SK-N-SH (cell line): ENCODE data around the gene TCTN1. TPM values are rescaled to one million over a fixed set of nuclear protein-coding genes. Genes with fewer than 3 reads are reported as not detected.

Experiments used
- CTCF ChIA-PET: fragments of 300-600, 350-600 bp; formaldehyde crosslinking; extraction: SDS; loops from one replicate; lab custom pipeline; 2021; lab: Yijun Ruan, JAX
- POLR2A ChIA-PET: fragments of 350-600 bp; sonication (Branson Sonifier 250); formaldehyde crosslinking; extraction: SDS; loops from one replicate; lab custom pipeline; 2020; ENCODE audit warnings: antibody characterized with exemption, inconsistent platforms; lab: Yijun Ruan, JAX
- DNase-seq: peaks from one replicate; pipeline ENCODE4 v3.0.0; 2012
- H2AFZ ChIP-seq: fragments of 200-600 bp; sonication (generic); 2 replicates; pipeline ENCODE4 v1.8.1; 2016; ENCODE audit warnings: antibody characterized with exemption, mild to moderate bottlenecking, low read depth
- H3F3A ChIP-seq: fragments of 200-600 bp; sonication (generic); replicated peaks from 2 replicates; pipeline ENCODE3; 2016; ENCODE audit warnings: antibody characterized with exemption, mild to moderate bottlenecking; ENCODE audit not compliant: insufficient read depth
- H3K27ac ChIP-seq, 2 experiments: fragments of 200-500 bp in 1 of 2; fragments of 200-600 bp in 1 of 2; sonication (Bioruptor generic) in 1 of 2; sonication (generic), shearing (Covaris generic) in 1 of 2; 2 replicates each; pipeline versions ENCODE4 v1.5.1 to v1.6.1; 2014 to 2016; ENCODE audit warnings: low read depth in 2 of 2, inconsistent platforms in 1 of 2, low read length in 1 of 2, mild to moderate bottlenecking in 1 of 2, mixed read lengths in 1 of 2
- H3K27me3 ChIP-seq: fragments of 200-600 bp; sonication (generic), shearing (Covaris generic); 2 replicates; pipeline ENCODE4 v1.6.1; 2016; ENCODE audit warnings: mixed run types; ENCODE audit not compliant: insufficient read depth
- H3K36me3 ChIP-seq, 2 experiments: fragments of 200-500 bp in 1 of 2; fragments of 200-600 bp in 1 of 2; sonication (Bioruptor generic) in 1 of 2; sonication (generic) in 1 of 2; replicated peaks in 1 of 2; 2 replicates each; pipeline versions ENCODE3 to v1.5.1; 2014 to 2016; ENCODE audit warnings: low read length in 1 of 2, mild to moderate bottlenecking in 1 of 2; ENCODE audit not compliant: insufficient read depth in 2 of 2, control insufficient read depth in 1 of 2
- H3K4me1 ChIP-seq, 2 experiments: fragments of 200-500 bp in 1 of 2; fragments of 200-600 bp in 1 of 2; sonication (Bioruptor generic) in 1 of 2; sonication (generic), shearing (Covaris generic) in 1 of 2; 2 replicates each; pipeline versions ENCODE4 v1.5.1 to v1.6.1; 2014 to 2016; ENCODE audit warnings: low read depth in 1 of 2, low read length in 1 of 2, mixed run types in 1 of 2; ENCODE audit not compliant: insufficient read depth in 2 of 2, control insufficient read depth in 1 of 2
- H3K4me2 ChIP-seq: fragments of 200-600 bp; sonication (generic), shearing (Covaris generic); 2 replicates; pipeline ENCODE4 v1.6.1; 2017; ENCODE audit warnings: mixed run types
- H3K4me3 ChIP-seq, 2 experiments: fragments of 200-500 bp in 1 of 2; fragments of 200-600 bp in 1 of 2; sonication (Bioruptor generic) in 1 of 2; sonication (generic), shearing (Covaris generic) in 1 of 2; 2 replicates each; pipeline versions ENCODE4 v1.5.1 to v1.8.1; 2014 to 2016; ENCODE audit warnings: low read depth in 2 of 2, inconsistent platforms in 1 of 2, low read length in 1 of 2, mild to moderate bottlenecking in 1 of 2, mixed read lengths in 1 of 2, moderate library complexity in 1 of 2
- H3K79me2 ChIP-seq: fragments of 200-600 bp; sonication (generic); 2 replicates; pipeline ENCODE4 v1.8.1; 2017; ENCODE audit warnings: mild to moderate bottlenecking; ENCODE audit not compliant: insufficient read depth
- H3K9ac ChIP-seq: fragments of 200-600 bp; sonication (generic); 2 replicates; pipeline ENCODE4 v1.6.1; 2017; ENCODE audit warnings: mixed run types
- H3K9me2 ChIP-seq: fragments of 200-600 bp; sonication (generic); 2 replicates; pipeline ENCODE4 v1.6.1; 2017; ENCODE audit warnings: mixed run types
- H3K9me3 ChIP-seq: fragments of 200-600 bp; sonication (generic); 2 replicates; pipeline ENCODE4 v1.6.1; 2017; ENCODE audit warnings: mixed run types, mild to moderate bottlenecking, moderate library complexity
- H4K20me1 ChIP-seq: fragments of 200-600 bp; sonication (generic); 2 replicates; pipeline ENCODE4 v1.6.1; 2017; ENCODE audit warnings: mild to moderate bottlenecking, mixed run types; ENCODE audit not compliant: insufficient read depth
- CHD2 ChIP-seq: fragments of 150-350 bp; IDR thresholded peaks from 2 replicates; pipeline ENCODE4 v1.6.1; 2018; ENCODE audit warnings: low read length; ENCODE audit not compliant: partially characterized antibody
- ELF1 ChIP-seq: IDR thresholded peaks from 2 replicates; pipeline ENCODE4 v1.4.0; 2012
- EZH2phosphoT487 ChIP-seq: fragments of 200-600 bp; sonication (generic); IDR thresholded peaks from 2 replicates; pipeline ENCODE4 v1.6.1; 2017; ENCODE audit warnings: low read depth, mixed run types, mild to moderate bottlenecking, antibody characterized with exemption, moderate library complexity, borderline replicate concordance
- FOXJ3 ChIP-seq: sonication (generic); formaldehyde crosslinking; IDR thresholded peaks from 2 replicates; pipeline ENCODE4 v1.5.1; 2020; ENCODE audit warnings: mild to moderate bottlenecking, missing genetic modification reagents
- MEF2A ChIP-seq: IDR thresholded peaks from 2 replicates; pipeline ENCODE4 v1.4.0; 2012; ENCODE audit warnings: low read depth, borderline replicate concordance
- NRF1 ChIP-seq: IDR thresholded peaks from 2 replicates; pipeline ENCODE4 v1.6.1; 2012; ENCODE audit warnings: low read depth, mild to moderate bottlenecking, low read length
- POLR2AphosphoS5 ChIP-seq: IDR thresholded peaks from 2 replicates; pipeline ENCODE4 v1.6.1; 2012; ENCODE audit warnings: low read depth, low read length
- RCOR1 ChIP-seq: fragments of 150-350 bp; IDR thresholded peaks from 2 replicates; pipeline ENCODE4 v1.6.1; 2017; ENCODE audit warnings: antibody characterized with exemption, low read length
- REST ChIP-seq: IDR thresholded peaks from 2 replicates; pipeline ENCODE4 v1.6.1; 2012; ENCODE audit warnings: mild to moderate bottlenecking, low read depth, low read length, moderate library complexity
- RFX5 ChIP-seq: IDR thresholded peaks from 2 replicates; pipeline ENCODE4 v1.6.1; 2012; ENCODE audit warnings: mild to moderate bottlenecking, improper control_type of control experiment, low read length
- RXRA ChIP-seq: IDR thresholded peaks from 2 replicates; pipeline ENCODE4 v1.4.0; 2012; ENCODE audit warnings: low read depth, mild to moderate bottlenecking, borderline replicate concordance
- SMC3 ChIP-seq: IDR thresholded peaks from 2 replicates; pipeline ENCODE4 v1.6.1; 2012; ENCODE audit warnings: low read depth, low read length, improper control_type of control experiment
- TEAD4 ChIP-seq: IDR thresholded peaks from 2 replicates; pipeline ENCODE4 v1.4.0; 2012; ENCODE audit warnings: mild to moderate bottlenecking, borderline replicate concordance; ENCODE audit not compliant: insufficient read depth
- YY1 ChIP-seq: IDR thresholded peaks from 2 replicates; pipeline ENCODE4 v1.4.0; 2012; ENCODE audit warnings: low read depth, mild to moderate bottlenecking
- WGBS: methylation state at CpG from one replicate; pipeline ENCODE4 v1.1.6; 2017; ENCODE audit warnings: low lambda C conversion rate; 5-methylcytosine and 5-hydroxymethylcytosine counted together
- polyA plus RNA-seq, 3 experiments: library from polyadenylated mRNA; depleted of rRNA; stranded (reverse); fragments of >200 nt; gene quantifications; 2 replicates each; pipeline ENCODE4 v1.2.3, GENCODE V29; 2012
- TF ChIP-seq, protein P1 (sequence below): fragments of 200-600 bp; sonication (generic); IDR thresholded peaks from 2 replicates; pipeline ENCODE4 v1.6.1; 2017; ENCODE audit warnings: antibody characterized with exemption, mild to moderate bottlenecking, moderate library complexity
- TF ChIP-seq, protein P2 (sequence below): IDR thresholded peaks from 2 replicates; pipeline ENCODE4 v1.4.0; 2012; ENCODE audit warnings: low read depth, borderline replicate concordance

TCTN1 gene
- polyA plus RNA-seq, 1 of the 3 experiments (the other 2 are of a cell fraction): 40.2 TPM

DNA sequence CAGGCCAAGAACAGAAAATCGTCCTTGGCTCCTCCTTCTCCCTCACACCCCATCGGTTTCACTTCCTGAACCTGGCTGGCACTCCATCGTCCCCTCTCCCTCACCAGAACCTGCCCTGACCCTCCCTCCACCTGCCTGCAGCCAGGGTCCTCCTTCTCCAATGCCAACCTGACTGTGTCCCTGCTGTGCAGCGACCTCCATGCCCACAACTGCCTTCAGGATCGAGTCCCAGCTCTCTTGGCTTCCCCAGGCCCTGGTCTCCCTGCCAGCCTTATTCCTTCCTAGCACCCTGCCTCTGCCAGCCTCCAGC, 55.2 kb downstream of the TCTN1 start (continued):
- TF ChIP-seq, protein P1, sequence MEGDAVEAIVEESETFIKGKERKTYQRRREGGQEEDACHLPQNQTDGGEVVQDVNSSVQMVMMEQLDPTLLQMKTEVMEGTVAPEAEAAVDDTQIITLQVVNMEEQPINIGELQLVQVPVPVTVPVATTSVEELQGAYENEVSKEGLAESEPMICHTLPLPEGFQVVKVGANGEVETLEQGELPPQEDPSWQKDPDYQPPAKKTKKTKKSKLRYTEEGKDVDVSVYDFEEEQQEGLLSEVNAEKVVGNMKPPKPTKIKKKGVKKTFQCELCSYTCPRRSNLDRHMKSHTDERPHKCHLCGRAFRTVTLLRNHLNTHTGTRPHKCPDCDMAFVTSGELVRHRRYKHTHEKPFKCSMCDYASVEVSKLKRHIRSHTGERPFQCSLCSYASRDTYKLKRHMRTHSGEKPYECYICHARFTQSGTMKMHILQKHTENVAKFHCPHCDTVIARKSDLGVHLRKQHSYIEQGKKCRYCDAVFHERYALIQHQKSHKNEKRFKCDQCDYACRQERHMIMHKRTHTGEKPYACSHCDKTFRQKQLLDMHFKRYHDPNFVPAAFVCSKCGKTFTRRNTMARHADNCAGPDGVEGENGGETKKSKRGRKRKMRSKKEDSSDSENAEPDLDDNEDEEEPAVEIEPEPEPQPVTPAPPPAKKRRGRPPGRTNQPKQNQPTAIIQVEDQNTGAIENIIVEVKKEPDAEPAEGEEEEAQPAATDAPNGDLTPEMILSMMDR: no peak
- no peak for TF ChIP-seq CHD2

GRCh38 chr12:110670161-110670701, 56.3 kb downstream of the TCTN1 start:
- no peak for DNase-seq
- H3K4me1 ChIP-seq: no peaks in the 10 kb centered on the region
- 0 out of 2 replicates have a peak, but pooled peaks cover 5% of the 10 kb centered on the region for H3K9me3 ChIP-seq
- no peaks in the 10 kb centered on the region for H3K36me3 ChIP-seq
- 52% methylated on average over 4 of the region's 4 CpGs for WGBS
- H4K20me1 ChIP-seq: no peaks in the 10 kb centered on the region
- no peak overlapping the region for H3K9ac ChIP-seq
- no peak overlapping the region for H3K4me3 ChIP-seq
- H3K27ac ChIP-seq: no peak overlapping the region
- H3K9me2 ChIP-seq: no peaks in the 10 kb centered on the region
- POLR2A ChIA-PET: no interaction called here
- TF ChIP-seq REST (no peak), SMC3 (no peak), RCOR1 (no peak), MEF2A (no peak), FOXJ3 (CRISPR knock-in tag) (no peak), YY1 (no peak), TEAD4 (no peak), RFX5 (no peak), NRF1 (no peak), POLR2AphosphoS5 (no peak), ELF1 (no peak), EZH2phosphoT487 (no peak), CHD2 (no peak), RXRA (no peak)
- TF ChIP-seq, protein P1: no peak
- TF ChIP-seq, protein P2, sequence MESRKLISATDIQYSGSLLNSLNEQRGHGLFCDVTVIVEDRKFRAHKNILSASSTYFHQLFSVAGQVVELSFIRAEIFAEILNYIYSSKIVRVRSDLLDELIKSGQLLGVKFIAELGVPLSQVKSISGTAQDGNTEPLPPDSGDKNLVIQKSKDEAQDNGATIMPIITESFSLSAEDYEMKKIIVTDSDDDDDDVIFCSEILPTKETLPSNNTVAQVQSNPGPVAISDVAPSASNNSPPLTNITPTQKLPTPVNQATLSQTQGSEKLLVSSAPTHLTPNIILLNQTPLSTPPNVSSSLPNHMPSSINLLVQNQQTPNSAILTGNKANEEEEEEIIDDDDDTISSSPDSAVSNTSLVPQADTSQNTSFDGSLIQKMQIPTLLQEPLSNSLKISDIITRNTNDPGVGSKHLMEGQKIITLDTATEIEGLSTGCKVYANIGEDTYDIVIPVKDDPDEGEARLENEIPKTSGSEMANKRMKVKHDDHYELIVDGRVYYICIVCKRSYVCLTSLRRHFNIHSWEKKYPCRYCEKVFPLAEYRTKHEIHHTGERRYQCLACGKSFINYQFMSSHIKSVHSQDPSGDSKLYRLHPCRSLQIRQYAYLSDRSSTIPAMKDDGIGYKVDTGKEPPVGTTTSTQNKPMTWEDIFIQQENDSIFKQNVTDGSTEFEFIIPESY: no peak
- CTCF ChIA-PET: no interaction called here
- no peaks in the 10 kb centered on the region for H3F3A ChIP-seq
- no peak overlapping the region for H3K4me2 ChIP-seq
- no peak overlapping the region for H2AFZ ChIP-seq
- no peaks in the 10 kb centered on the region for H3K27me3 ChIP-seq
- no peaks in the 10 kb centered on the region for H3K79me2 ChIP-seq
